Thoracic aorta (tissue), 2 donors: ENCODE measurements around the gene PIGQ. TPM values are rescaled to one million over a fixed set of nuclear protein-coding genes. Genes with fewer than 3 reads are reported as not detected.

ENCODE experiments used
- ATAC-seq: fragments of 150-250 bp; one replicate; pipeline ENCODE4 v1.8.0; 2017; ENCODE audit warnings: low read depth; ENCODE audit not compliant: insufficient number of reproducible peaks, low FRiP score
- DNase-seq: peaks from one replicate; pipeline ENCODE4 v3.0.0-alpha.2; 2020; ENCODE audit warnings: low spot score
- H3K27ac ChIP-seq, 2 donors: fragments of 200-600 bp; sonication (generic); 1 replicate in 1 of 2; 2 replicates in 1 of 2; pipeline ENCODE4 v1.5.1; 2016; ENCODE audit warnings: mild to moderate bottlenecking in 2 of 2, moderate library complexity in 2 of 2
- H3K27me3 ChIP-seq: fragments of 200-600 bp; sonication (generic); replicated peaks from 2 replicates; pipeline ENCODE4 v1.6.0; 2016; ENCODE audit warnings: mild to moderate bottlenecking; ENCODE audit not compliant: insufficient read depth
- H3K36me3 ChIP-seq: fragments of 200-600 bp; sonication (generic); one replicate; pipeline ENCODE4 v1.5.1; 2016
- H3K4me1 ChIP-seq, 2 donors: fragments of 200-600 bp; sonication (generic); 1 replicate in 1 of 2; 2 replicates in 1 of 2; pipeline versions ENCODE4 v1.5.1 to v1.6.0; 2016; ENCODE audit warnings: low read depth in 2 of 2, mild to moderate bottlenecking in 1 of 2; ENCODE audit not compliant: control insufficient read depth in 1 of 2
- H3K4me3 ChIP-seq: fragments of 200-600 bp; sonication (generic); 2 replicates; pipeline ENCODE4 v1.5.1; 2016; ENCODE audit warnings: mild to moderate bottlenecking
- H3K9me3 ChIP-seq: fragments of 200-600 bp; sonication (generic); 2 replicates; pipeline ENCODE4 v1.5.1; 2016
- CTCF ChIP-seq: fragments of 200-600 bp; sonication (generic); IDR thresholded peaks from one replicate; pipeline ENCODE4 v1.5.1; 2019; ENCODE audit warnings: antibody characterized with exemption
- total RNA-seq, 2 donors: library from RNA; depleted of rRNA; stranded (reverse); fragments of >200 nt; gene quantifications; one replicate each; pipeline versions ENCODE4 v1.1.0 to v1.2.3, GENCODE V29; 2016

PIGQ gene
- total RNA-seq, 2 donors from 2014 or later, result 54.2 to 80.1 TPM

GRCh38 chr16:558298-559020 lies 11.3 kb upstream of the PIGQ start:
- H3K4me1 ChIP-seq, result no peaks in the 10 kb centered on the region
- DNase-seq (no peak), ATAC-seq (no peak)
- H3K4me3 ChIP-seq, result no peak overlapping the region
- TF ChIP-seq CTCF, result no peak
- no peak overlapping the region for H3K27ac ChIP-seq
- no peaks in the 10 kb centered on the region for H3K27me3 ChIP-seq
- H3K36me3 ChIP-seq, result no peaks in the 10 kb centered on the region
- H3K9me3 ChIP-seq, result no peaks in the 10 kb centered on the region

GRCh38 chr16:559021-559380 lies 10.8 kb upstream of the PIGQ start:
- DNase-seq (no peak), ATAC-seq (no peak)
- Histone ChIP-seq H3K4me1 (no peaks in the 10 kb centered on the region), H3K27ac (no peak overlapping the region), H3K36me3 (no peaks in the 10 kb centered on the region), H3K4me3 (no peak overlapping the region), H3K27me3 (no peaks in the 10 kb centered on the region), H3K9me3 (no peaks in the 10 kb centered on the region)
- TF ChIP-seq CTCF, result no peak

- Histone ChIP-seq H3K9me3 (no peaks in the 10 kb centered on the region), H3K4me1 (no peaks in the 10 kb centered on the region), H3K27ac (no peak overlapping the region), H3K27me3 (no peaks in the 10 kb centered on the region), H3K4me3 (no peak overlapping the region), H3K36me3 (no peaks in the 10 kb centered on the region)
- DNase-seq, result no peak
- ATAC-seq, result no peak
- TF ChIP-seq CTCF, result no peak
Observed at GRCh38 chr16:559411-560203, 10.2 kb upstream of the PIGQ start.

- Histone ChIP-seq H3K9me3 (no peaks in the 10 kb centered on the region), H3K36me3 (no peaks in the 10 kb centered on the region), H3K27me3 (no peaks in the 10 kb centered on the region), H3K4me1 (peaks cover 0 to under 1% of the 10 kb centered on the region in 2 donors), H3K4me3 (no peak within 1 kb of the TSS), H3K27ac (no peak within 1 kb of the TSS)
- no peak for ATAC-seq
- no peak for DNase-seq
- no peak for TF ChIP-seq CTCF
Observed at GRCh38 chr16:560204-560700, 9.5 kb upstream of the PIGQ start, which contains the start of gene PRR35. Gene PRR35 (plus strand): TSS chr16:560394. CDS start chr16:563295, 2,901 bp downstream.

GRCh38 chr16:560701-561412 lies 8.9 kb upstream of the PIGQ start:
- DNase-seq (no peak), ATAC-seq (no peak)
- no peak for TF ChIP-seq CTCF
- Histone ChIP-seq H3K36me3 (no peaks in the 10 kb centered on the region), H3K27ac (no peak overlapping the region), H3K9me3 (no peaks in the 10 kb centered on the region), H3K4me3 (no peak overlapping the region), H3K4me1 (peaks cover under 1 to 6% of the 10 kb centered on the region in 2 donors), H3K27me3 (no peaks in the 10 kb centered on the region)
